Stimulated activated CD4-positive, alpha-beta T cell treated with anti-CD3 and anti-CD28 coated beads, Interleukin-1b, Interleukin-23, amount 100 ng/mL, for 48 hours (primary cell): ENCODE results near the gene PCDHA7.
"Not testable (repeated sequence)": the region's sequence is repeated elsewhere in the genome, so short reads cannot be mapped to it uniquely, and the experiment has no call there.

Source experiments
- DNase-seq: peaks from one replicate; pipeline ENCODE4 v3.0.0-alpha.2; 2020

Gene PCDHA7

DNA sequence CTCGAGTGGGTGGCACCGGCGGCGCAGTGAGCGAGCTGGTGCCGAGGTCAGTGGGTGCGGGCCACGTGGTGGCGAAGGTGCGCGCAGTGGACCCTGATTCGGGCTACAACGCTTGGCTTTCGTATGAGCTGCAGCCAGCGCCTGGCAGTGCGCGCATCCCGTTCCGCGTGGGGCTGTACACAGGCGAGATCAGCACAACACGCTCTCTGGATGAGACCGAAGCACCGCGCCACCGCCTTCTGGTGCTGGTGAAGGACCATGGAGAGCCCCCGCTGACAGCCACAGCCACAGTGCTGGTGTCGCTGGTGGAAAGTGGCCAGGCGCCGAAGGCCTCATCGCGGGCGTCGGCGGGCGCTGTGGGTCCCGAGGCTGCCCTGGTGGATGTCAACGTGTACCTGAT lies 10.6 kb upstream of the PCDHA7 start:
- no peak for DNase-seq

DNA sequence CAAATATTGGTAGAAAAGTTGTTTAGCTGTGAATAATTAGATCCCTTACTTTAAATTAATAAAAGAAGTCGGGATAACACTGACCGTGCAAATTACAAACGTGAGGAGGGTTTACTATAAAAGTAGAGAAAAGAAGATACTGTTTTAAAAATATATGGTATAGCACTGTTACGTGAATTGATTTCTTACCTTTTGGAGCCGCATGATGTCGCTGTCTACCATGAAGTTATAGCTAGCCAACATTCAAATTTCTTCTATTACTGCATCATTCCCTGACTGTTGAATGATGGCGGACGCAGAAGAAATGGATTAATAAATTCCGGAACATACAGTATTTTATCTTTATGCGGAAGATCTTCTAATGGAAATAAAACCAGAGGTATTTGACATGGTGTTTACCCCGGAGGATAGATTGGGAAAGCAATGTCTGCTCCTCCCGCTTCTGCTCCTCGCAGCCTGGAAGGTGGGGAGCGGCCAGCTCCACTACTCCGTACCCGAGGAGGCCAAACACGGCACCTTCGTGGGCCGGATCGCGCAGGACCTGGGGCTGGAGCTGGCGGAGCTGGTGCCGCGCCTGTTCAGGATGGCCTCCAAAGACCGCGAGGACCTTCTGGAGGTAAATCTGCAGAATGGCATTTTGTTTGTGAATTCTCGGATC lies 6.2 kb upstream of the PCDHA7 start, which contains the start of gene PCDHA6:
Gene PCDHA6 (plus strand): TSS at position 257 of the 658 bp plus-strand sequence. CDS start 132 bp downstream, at position 389.
- no peak for DNase-seq

- no peak for DNase-seq
Observed at GRCh38 chr5:140828362-140828737, 5.7 kb upstream of the PCDHA7 start.

DNA sequence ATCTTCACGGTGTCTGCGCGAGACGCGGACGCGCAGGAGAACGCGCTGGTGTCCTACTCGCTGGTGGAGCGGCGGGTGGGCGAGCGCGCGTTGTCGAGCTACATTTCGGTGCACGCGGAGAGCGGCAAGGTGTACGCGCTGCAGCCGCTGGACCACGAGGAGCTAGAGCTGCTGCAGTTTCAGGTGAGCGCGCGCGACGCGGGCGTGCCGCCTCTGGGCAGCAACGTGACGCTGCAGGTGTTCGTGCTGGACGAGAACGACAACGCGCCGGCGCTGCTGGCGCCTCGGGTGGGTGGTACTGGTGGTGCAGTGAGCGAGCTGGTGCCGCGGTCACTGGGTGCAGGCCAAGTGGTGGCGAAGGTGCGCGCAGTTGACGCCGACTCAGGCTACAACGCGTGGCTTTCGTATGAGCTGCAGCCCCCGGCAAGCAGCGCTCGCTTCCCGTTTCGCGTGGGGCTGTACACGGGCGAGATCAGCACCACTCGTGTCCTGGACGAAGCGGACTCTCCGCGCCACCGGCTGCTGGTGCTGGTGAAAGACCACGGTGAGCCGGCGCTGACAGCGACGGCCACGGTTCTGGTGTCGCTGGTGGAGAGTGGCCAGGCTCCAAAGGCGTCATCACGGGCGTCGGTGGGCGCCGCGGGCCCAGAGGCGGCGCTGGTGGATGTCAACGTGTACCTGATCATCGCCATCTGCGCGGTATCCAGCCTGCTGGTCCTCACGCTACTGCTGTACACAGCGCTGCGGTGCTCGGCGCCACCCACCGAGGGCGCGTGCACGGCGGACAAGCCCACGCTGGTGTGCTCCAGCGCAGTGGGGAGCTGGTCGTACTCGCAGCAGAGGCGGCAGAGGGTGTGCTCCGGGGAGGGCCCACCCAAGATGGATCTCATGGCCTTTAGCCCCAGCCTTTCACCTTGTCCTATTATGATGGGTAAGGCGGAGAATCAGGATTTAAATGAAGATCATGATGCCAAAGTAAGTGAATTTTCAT lies 4.3 kb upstream of the PCDHA7 start:
- not testable (repeated sequence) for DNase-seq

DNA sequence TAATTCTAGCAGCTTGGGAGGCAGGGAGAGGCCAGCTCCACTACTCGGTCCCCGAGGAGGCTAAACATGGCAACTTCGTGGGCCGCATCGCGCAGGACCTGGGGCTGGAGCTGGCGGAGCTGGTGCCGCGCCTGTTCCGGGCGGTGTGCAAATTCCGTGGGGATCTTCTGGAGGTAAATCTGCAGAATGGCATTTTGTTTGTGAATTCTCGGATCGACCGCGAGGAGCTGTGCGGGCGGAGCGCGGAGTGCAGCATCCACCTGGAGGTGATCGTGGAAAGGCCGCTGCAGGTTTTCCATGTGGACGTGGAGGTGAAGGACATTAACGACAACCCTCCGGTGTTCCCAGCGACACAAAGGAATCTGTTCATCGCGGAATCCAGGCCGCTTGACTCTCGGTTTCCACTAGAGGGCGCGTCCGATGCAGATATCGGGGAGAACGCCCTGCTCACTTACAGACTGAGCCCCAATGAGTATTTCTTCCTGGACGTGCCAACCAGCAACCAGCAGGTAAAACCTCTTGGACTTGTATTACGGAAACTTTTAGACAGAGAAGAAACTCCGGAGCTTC lies 455 bp downstream of the PCDHA7 start:
- DNase-seq: not testable (repeated sequence)

GRCh38 chr5:140835622-140836510 lies 1.8 kb downstream of the PCDHA7 start:
- DNase-seq: no peak

- DNase-seq: no peak
Observed at GRCh38 chr5:140840978-140841962, 7.2 kb downstream of the PCDHA7 start, which contains the start of gene PCDHA8. Gene PCDHA8, plus strand, starts transcription at chr5:140841187. Its CDS starts 135 bp downstream, at chr5:140841322.

GRCh38 chr5:140842798-140843733 lies 9.0 kb downstream of the PCDHA7 start:
- no peak for DNase-seq

- not testable (repeated sequence) for DNase-seq
Observed at GRCh38 chr5:140848139-140849102, 14.4 kb downstream of the PCDHA7 start, which contains the start of gene PCDHA9. Gene PCDHA9, plus strand, starts transcription at chr5:140848382. Its CDS starts 114 bp downstream, at chr5:140848496.

DNA sequence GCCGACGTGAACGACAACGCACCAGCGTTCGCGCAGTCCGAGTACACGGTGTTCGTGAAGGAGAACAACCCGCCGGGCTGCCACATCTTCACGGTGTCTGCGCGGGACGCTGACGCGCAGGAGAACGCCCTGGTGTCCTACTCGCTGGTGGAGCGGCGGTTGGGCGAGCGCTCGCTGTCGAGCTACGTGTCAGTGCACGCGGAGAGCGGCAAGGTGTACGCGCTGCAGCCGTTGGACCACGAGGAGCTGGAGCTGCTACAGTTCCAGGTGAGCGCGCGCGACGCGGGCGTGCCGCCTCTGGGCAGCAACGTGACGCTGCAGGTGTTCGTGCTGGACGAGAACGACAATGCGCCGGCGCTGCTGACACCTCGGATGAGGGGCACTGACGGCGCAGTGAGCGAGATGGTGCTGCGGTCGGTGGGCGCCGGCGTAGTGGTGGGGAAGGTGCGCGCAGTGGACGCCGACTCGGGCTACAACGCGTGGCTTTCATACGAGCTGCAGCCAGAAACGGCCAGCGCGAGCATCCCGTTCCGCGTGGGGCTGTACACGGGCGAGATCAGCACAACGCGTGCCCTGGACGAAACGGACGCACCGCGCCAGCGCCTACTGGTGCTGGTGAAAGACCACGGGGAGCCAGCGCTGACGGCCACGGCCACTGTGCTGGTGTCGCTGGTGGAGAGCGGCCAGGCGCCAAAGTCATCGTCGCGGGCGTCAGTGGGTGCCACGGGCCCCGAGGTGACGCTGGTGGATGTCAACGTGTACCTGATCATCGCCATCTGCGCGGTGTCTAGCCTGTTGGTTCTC lies 16.0 kb downstream of the PCDHA7 start:
- DNase-seq: not testable (repeated sequence)

DNA sequence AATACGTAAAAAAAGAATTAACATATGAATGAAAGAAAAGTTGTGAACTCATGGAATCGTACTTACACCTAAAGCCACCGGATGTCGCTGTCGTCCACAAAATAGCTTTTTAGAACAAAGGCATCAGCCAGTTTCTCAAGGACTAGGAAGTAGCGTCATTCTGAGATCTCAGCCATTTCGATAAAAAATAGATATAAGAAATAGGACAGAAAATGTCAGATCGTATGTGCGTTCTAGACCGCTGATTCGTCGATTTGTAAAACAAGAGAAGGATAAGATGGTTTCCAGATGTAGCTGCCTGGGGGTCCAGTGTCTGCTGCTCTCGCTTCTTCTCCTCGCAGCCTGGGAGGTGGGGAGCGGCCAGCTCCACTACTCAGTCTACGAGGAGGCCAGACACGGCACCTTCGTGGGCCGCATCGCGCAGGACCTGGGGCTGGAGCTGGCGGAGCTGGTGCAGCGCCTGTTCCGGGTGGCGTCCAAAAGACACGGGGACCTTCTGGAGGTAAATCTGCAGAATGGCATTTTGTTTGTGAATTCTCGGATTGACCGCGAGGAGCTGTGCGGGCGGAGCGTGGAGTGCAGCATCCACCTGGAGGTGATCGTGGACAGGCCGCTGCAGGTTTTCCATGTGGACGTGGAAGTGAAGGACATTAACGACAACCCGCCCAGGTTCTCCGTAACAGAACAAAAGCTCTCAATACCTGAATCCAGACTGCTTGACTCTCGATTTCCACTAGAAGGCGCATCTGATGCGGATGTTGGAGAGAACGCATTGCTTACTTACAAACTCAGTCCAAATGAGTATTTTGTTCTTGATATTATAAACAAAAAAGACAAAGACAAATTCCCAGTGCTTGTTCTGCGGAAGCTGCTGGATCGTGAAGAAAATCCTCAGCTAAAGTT lies 22.0 kb downstream of the PCDHA7 start, which contains the start of gene PCDHA10:
Gene PCDHA10 (plus strand): TSS at position 126 of the 903 bp plus-strand sequence. CDS start 152 bp downstream, at position 278.
- no peak for DNase-seq

- DNase-seq: no peak
Observed at GRCh38 chr5:140857177-140857986, 23.3 kb downstream of the PCDHA7 start.

DNA sequence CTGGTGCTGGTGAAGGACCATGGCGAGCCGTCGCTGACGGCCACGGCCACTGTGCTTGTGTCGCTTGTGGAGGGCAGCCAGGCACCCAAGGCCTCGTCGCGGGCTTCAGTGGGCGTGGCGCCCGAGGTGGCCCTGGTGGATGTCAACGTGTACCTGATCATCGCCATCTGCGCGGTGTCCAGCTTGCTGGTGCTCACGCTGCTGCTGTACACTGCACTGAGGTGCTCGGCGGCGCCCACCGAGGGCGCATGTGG lies 23.8 kb downstream of the PCDHA7 start:
- no peak for DNase-seq

GRCh38 chr5:140862441-140863295 lies 28.6 kb downstream of the PCDHA7 start:
- DNase-seq: no peak
